Natural killer cell (primary cell): Measurements from ENCODE around the gene GSKIP. TPM values are rescaled to one million over a fixed set of nuclear protein-coding genes. Genes with fewer than 3 reads are reported as not detected.
A peak's percentile ranks its signal among the peaks of the same experiment; 100 is the strongest.

Source experiments
- ATAC-seq, 3 donors: fragments of 150-1000 bp in 2 of 3; fragments of 200-7000 bp in 1 of 3; cut with Tn5 transposase; 1 replicate in 1 of 3; 2 replicates in 2 of 3; pipeline ENCODE4 v1.10.0; 2021; ENCODE audit warnings: mild to moderate bottlenecking in 2 of 3, moderate library complexity in 2 of 3
- DNase-seq, 2 donors: peaks; one replicate each; pipeline versions ENCODE4 v3.0.0 to v3.0.0-alpha.2; 2013 to 2021; ENCODE audit warnings: mixed read lengths in 1 of 2
- H3K27ac ChIP-seq: one replicate; pipeline ENCODE4 v1.5.1; 2013; ENCODE audit warnings: mild to moderate bottlenecking, low read length
- H3K27me3 ChIP-seq: one replicate; pipeline ENCODE4 v1.6.1; 2013; ENCODE audit warnings: low read length; ENCODE audit not compliant: control insufficient read depth, insufficient read depth
- H3K36me3 ChIP-seq: one replicate; pipeline ENCODE4 v1.6.1; 2013; ENCODE audit warnings: low read length; ENCODE audit not compliant: control insufficient read depth, insufficient read depth
- H3K4me1 ChIP-seq: one replicate; pipeline ENCODE4 v1.6.1; 2013; ENCODE audit warnings: low read length; ENCODE audit not compliant: control insufficient read depth, insufficient read depth
- H3K4me3 ChIP-seq: one replicate; pipeline ENCODE4 v1.5.1; 2013; ENCODE audit warnings: low read length
- H3K9me3 ChIP-seq: one replicate; pipeline ENCODE4 v1.6.1; 2013; ENCODE audit warnings: low read length; ENCODE audit not compliant: control insufficient read depth, insufficient read depth
- H3K27ac Mint-ChIP-seq, 2 donors: one replicate each; pipeline ENCODE4 v1.8.0; 2022; ENCODE audit warnings: mild to moderate bottlenecking in 2 of 2, mixed read lengths in 2 of 2, moderate library complexity in 1 of 2
- H3K27me3 Mint-ChIP-seq, 2 donors: one replicate each; pipeline ENCODE4 v1.8.0; 2022; ENCODE audit warnings: low read depth in 2 of 2, mixed read lengths in 2 of 2
- H3K36me3 Mint-ChIP-seq: one replicate; pipeline ENCODE4 v1.8.0; 2022; ENCODE audit warnings: mixed read lengths
- H3K4me1 Mint-ChIP-seq, 2 donors: one replicate each; pipeline ENCODE4 v1.8.0; 2022; ENCODE audit warnings: mixed read lengths in 2 of 2
- H3K4me3 Mint-ChIP-seq: one replicate; pipeline ENCODE4 v1.8.0; 2022; ENCODE audit warnings: mild to moderate bottlenecking, moderate library complexity, mixed read lengths
- H3K9me3 Mint-ChIP-seq, 2 donors: one replicate each; pipeline ENCODE4 v1.8.0; 2022; ENCODE audit warnings: mixed read lengths in 2 of 2
- CTCF ChIP-seq: fragments of 200-600 bp; IDR thresholded peaks from one replicate; pipeline ENCODE4 v1.8.0; 2022; ENCODE audit warnings: antibody characterized with exemption
- WGBS: methylation state at CpG from one replicate; pipeline ENCODE4 v1.1.7; 2013; ENCODE audit warnings: missing lambda C conversion rate; ENCODE audit not compliant: insufficient coverage; 5-methylcytosine and 5-hydroxymethylcytosine counted together
- intact Hi-C: fragments of 100-400 bp; cut with micrococcal nuclease; formaldehyde crosslinking; loops from one replicate; pipeline ENCODE4 v1.14.2; 2022
- total RNA-seq, 4 donors: library from RNA; stranded (reverse); fragments of 120-200 nt in 1 of 4; gene quantifications; one replicate each; pipeline versions ENCODE4 v1.2.3 to v1.2.4, GENCODE V29; 2013 to 2022

The GSKIP gene
- total RNA-seq, 3 donors from 2014 or later (not counting 1 experiment from before 2014, with no cell fraction given) = 6.6 to 11.8 (median 7.9) TPM

- peak; percentile 35 to 87 for DNase-seq
These were observed 1.0 kb upstream of the GSKIP start for GRCh38 chr14:96362071-96362964.

GRCh38 chr14:96363751-96364336 lies 518 bp downstream of the GSKIP start:
- H3K9me3 Mint-ChIP-seq = no peaks in the 10 kb centered on the region
- peak overlapping the region; percentile 44 for H3K27ac ChIP-seq
- DNase-seq = peak in 1 of 2 donors; percentile 63

More at GRCh38 chr14:96362071-96362964, 1.0 kb upstream of the GSKIP start:
- H3K9me3 Mint-ChIP-seq = no peaks in the 10 kb centered on the region
- H3K4me3 Mint-ChIP-seq = peak overlapping the region; percentile 91
- no peaks in the 10 kb centered on the region for H3K27me3 ChIP-seq
- TF ChIP-seq CTCF = no peak
- H3K9me3 ChIP-seq = no peaks in the 10 kb centered on the region
- H3K27ac ChIP-seq = peak overlapping the region; percentile 92
- H3K27me3 Mint-ChIP-seq = no peaks in the 10 kb centered on the region
- 2% methylated on average over 27 of the region's 27 CpGs for WGBS
- no peaks in the 10 kb centered on the region for H3K36me3 ChIP-seq
- peak overlapping the region; percentile 83 to 93 for H3K27ac Mint-ChIP-seq
- intact Hi-C loops = loop anchor here (2.0 kb wide), 1 partner anchor 828 kb away; the partner anchor contains the start of gene GLRX5
- peak in 2 of 3 donors; percentile 18 to 28 for ATAC-seq
- H3K4me3 ChIP-seq = peak overlapping the region; percentile 88
- H3K36me3 Mint-ChIP-seq = no peaks in the 10 kb centered on the region
- H3K4me1 ChIP-seq = peaks cover 24% of the 10 kb centered on the region
- peaks cover 35 to 48% of the 10 kb centered on the region in 2 donors for H3K4me1 Mint-ChIP-seq

GRCh38 chr14:96364962-96365361 lies 1.6 kb downstream of the GSKIP start:
- H3K36me3 Mint-ChIP-seq = no peaks in the 10 kb centered on the region
- H3K27ac ChIP-seq = no peak overlapping the region
- H3K9me3 Mint-ChIP-seq = no peaks in the 10 kb centered on the region
- ATAC-seq = no peak
- peaks cover 24% of the 10 kb centered on the region for H3K4me1 ChIP-seq
- intact Hi-C loops = no loop called here
- H3K27me3 ChIP-seq = no peaks in the 10 kb centered on the region
- H3K27me3 Mint-ChIP-seq = no peaks in the 10 kb centered on the region
- peak overlapping the region; percentile 81 for H3K4me3 Mint-ChIP-seq
- DNase-seq = no peak
- 70% methylated on average over 1 of the region's 1 CpG for WGBS
- H3K4me3 ChIP-seq = no peak overlapping the region
- peaks cover 35 to 38% of the 10 kb centered on the region in 2 donors for H3K4me1 Mint-ChIP-seq
- TF ChIP-seq CTCF = no peak
- H3K36me3 ChIP-seq = no peaks in the 10 kb centered on the region
- peak overlapping the region; percentile 67 to 93 for H3K27ac Mint-ChIP-seq
- no peaks in the 10 kb centered on the region for H3K9me3 ChIP-seq

More at GRCh38 chr14:96363751-96364336, 518 bp downstream of the GSKIP start:
- Mint-ChIP-seq H3K36me3 (no peaks in the 10 kb centered on the region), H3K27ac (peak overlapping the region; percentile 67 to 93), H3K4me1 (peaks cover 35 to 45% of the 10 kb centered on the region in 2 donors), H3K27me3 (no peaks in the 10 kb centered on the region), H3K4me3 (peak overlapping the region; percentile 81)
- WGBS = under 1% methylated on average over 38 of the region's 38 CpGs
- ATAC-seq = peak; percentile 3 to 11 (median 4)
- H3K36me3 ChIP-seq = no peaks in the 10 kb centered on the region
- H3K4me3 ChIP-seq = peak overlapping the region; percentile 67
- H3K27me3 ChIP-seq = no peaks in the 10 kb centered on the region
- H3K4me1 ChIP-seq = peaks cover 24% of the 10 kb centered on the region
- intact Hi-C loops = loop anchor here (1.0 to 2.0 kb wide), 2 partner anchors 27 to 829 kb away; partner anchors contain the start of gene GLRX5
- H3K9me3 ChIP-seq = no peaks in the 10 kb centered on the region
- no peak for TF ChIP-seq CTCF
